ENCODE data around the gene ATP9B. TPM values are rescaled to one million over a fixed set of nuclear protein-coding genes. Genes with fewer than 3 reads are reported as not detected.
"Not testable (repeated sequence)": the region's sequence is repeated elsewhere in the genome, so short reads cannot be mapped to it uniquely, and the experiment has no call there.

ATP9B gene
- total RNA-seq, 1 donor from 2014 or later = 37.3 TPM

DNA sequence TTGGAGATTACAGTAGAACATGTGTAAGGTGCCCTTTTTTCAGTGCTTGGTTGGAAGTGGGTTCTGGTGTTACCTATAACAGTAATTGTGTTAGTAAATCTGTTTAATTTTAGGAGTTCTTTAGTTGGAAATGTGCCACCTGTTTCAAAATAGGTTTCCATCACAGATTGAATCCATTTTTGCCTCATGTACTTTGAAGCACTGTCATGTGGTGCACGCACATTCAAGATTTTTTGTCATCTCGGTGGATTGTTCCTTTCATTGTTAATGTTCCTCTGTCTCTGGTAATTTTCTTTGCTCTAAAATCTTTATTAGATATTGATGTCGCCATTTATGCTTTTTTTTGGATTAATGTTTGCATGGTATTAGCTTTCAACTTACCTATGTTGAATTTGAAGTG is 1.3 kb downstream of the ATP9B start:
- TF ChIP-seq, protein P1, sequence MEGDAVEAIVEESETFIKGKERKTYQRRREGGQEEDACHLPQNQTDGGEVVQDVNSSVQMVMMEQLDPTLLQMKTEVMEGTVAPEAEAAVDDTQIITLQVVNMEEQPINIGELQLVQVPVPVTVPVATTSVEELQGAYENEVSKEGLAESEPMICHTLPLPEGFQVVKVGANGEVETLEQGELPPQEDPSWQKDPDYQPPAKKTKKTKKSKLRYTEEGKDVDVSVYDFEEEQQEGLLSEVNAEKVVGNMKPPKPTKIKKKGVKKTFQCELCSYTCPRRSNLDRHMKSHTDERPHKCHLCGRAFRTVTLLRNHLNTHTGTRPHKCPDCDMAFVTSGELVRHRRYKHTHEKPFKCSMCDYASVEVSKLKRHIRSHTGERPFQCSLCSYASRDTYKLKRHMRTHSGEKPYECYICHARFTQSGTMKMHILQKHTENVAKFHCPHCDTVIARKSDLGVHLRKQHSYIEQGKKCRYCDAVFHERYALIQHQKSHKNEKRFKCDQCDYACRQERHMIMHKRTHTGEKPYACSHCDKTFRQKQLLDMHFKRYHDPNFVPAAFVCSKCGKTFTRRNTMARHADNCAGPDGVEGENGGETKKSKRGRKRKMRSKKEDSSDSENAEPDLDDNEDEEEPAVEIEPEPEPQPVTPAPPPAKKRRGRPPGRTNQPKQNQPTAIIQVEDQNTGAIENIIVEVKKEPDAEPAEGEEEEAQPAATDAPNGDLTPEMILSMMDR (IDR thresholded peaks at IDR 0.05; ENCODE audit: unreplicated experiment) = no peak
- no peak overlapping the region for H3K27ac Mint-ChIP-seq (ENCODE audit: unreplicated experiment)
- peaks cover 39% of the 10 kb centered on the region for H3K36me3 Mint-ChIP-seq (ENCODE audit: low read depth, unreplicated experiment)
- H3K27me3 Mint-ChIP-seq (ENCODE audit: unreplicated experiment) = peaks cover 21% of the 10 kb centered on the region
- peaks cover 19% of the 10 kb centered on the region for H3K9me3 Mint-ChIP-seq (ENCODE audit: unreplicated experiment)
- peaks cover 14% of the 10 kb centered on the region for H3K4me1 Mint-ChIP-seq (ENCODE audit: unreplicated experiment)
- peak overlapping the region; percentile 95 for H3K4me3 Mint-ChIP-seq (ENCODE audit: unreplicated experiment)
- DNase-seq (ENCODE audit: low spot score) = no peak

DNA sequence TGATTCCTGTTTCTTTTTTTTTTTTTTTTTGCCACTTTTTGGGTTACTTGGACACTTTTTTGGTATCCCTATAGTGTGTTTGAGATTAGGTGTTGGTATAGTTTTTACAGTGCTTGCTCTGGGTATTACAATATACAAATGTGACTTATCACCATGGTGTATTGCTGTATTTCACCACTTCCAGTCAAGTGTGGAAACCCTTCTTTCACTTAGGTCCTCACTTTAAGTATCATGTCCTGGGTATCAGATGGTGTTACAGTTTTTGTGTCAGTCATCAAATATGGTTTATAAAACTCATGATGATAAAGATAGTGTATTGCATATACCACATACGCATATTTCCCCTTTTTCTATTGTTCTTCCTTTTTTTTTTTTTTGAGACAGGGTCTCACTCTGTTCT is 1.8 kb downstream of the ATP9B start:
- DNase-seq (ENCODE audit: low spot score) = no peak
- peaks cover 16% of the 10 kb centered on the region for H3K27me3 Mint-ChIP-seq (ENCODE audit: unreplicated experiment)
- peak overlapping the region; percentile 43 for H3K4me3 Mint-ChIP-seq (ENCODE audit: unreplicated experiment)
- peaks cover 34% of the 10 kb centered on the region for H3K36me3 Mint-ChIP-seq (ENCODE audit: low read depth, unreplicated experiment)
- H3K27ac Mint-ChIP-seq (ENCODE audit: unreplicated experiment) = no peak overlapping the region
- H3K4me1 Mint-ChIP-seq (ENCODE audit: unreplicated experiment) = peaks cover 14% of the 10 kb centered on the region
- H3K9me3 Mint-ChIP-seq (ENCODE audit: unreplicated experiment) = peaks cover 14% of the 10 kb centered on the region
- TF ChIP-seq, protein P1 (IDR thresholded peaks at IDR 0.05; ENCODE audit: unreplicated experiment) = no peak

DNA sequence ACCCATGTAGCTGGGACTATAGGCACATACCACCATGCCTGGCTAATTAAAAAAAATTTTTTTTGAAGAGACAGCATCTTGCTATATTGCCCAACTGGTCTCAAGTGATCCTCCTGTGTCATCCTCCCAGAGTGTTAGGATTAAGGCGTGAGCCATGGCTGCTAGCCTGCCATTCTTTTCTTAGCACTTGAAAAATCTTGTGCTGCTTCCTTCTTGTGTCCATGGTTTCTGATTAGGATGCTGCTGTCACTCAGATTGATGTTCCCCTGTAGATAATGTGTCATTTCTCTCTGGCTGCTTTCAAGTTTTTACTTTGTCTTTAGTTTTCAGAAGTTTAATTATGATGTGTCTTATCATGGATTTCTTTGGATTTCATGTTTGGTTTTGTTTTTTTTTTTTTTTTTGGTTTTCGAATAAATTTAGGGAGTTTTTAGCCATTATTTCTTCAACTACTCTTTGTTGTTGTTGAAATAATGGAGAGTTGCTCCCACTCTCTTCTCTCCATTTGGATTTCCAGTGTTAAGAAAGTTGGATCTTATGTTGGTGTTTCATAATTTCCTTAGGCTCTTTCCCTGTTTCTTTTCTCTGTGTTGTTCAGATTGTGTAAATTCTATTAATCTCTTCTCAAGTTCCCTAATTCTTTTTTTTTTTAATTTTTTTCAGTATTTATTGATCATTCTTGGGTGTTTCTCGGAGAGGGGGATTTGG is 2.5 kb downstream of the ATP9B start:
- no peak for DNase-seq (ENCODE audit: low spot score)
- TF ChIP-seq, protein P1 (IDR thresholded peaks at IDR 0.05; ENCODE audit: unreplicated experiment) = no peak
- Mint-ChIP-seq H3K4me1 (ENCODE audit: unreplicated experiment) (peaks cover 16% of the 10 kb centered on the region), H3K4me3 (ENCODE audit: unreplicated experiment) (peak overlapping the region; percentile 42), H3K36me3 (ENCODE audit: low read depth, unreplicated experiment) (peaks cover 28% of the 10 kb centered on the region), H3K9me3 (ENCODE audit: unreplicated experiment) (peaks cover 8% of the 10 kb centered on the region), H3K27ac (ENCODE audit: unreplicated experiment) (no peak overlapping the region), H3K27me3 (ENCODE audit: unreplicated experiment) (peaks cover 14% of the 10 kb centered on the region)

DNA sequence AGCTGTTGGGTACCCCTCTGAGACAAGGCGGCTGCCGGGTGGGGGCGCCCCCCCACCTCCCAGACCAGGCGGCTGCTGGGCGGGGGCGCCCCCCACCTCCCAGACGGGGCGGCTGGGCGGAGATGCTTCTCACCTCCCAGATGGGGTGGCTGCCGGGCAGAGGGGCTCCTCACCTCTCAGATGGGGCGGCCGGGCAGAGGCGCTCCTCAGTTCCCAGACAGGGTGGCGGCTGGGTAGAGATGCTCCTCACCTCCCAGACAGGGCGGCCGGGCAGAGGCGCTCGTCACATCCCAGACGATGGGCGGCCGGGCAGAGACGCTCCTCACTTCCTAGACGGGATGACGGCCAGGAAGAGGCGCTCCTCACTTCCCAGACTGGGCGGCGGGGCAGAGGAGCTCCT is 3.5 kb downstream of the ATP9B start:
- peaks cover 18% of the 10 kb centered on the region for H3K36me3 Mint-ChIP-seq (ENCODE audit: low read depth, unreplicated experiment)
- not testable (repeated sequence) for H3K27ac Mint-ChIP-seq (ENCODE audit: unreplicated experiment); DNase-seq (ENCODE audit: low spot score); H3K4me3 Mint-ChIP-seq (ENCODE audit: unreplicated experiment); H3K9me3 Mint-ChIP-seq (ENCODE audit: unreplicated experiment)
- peaks cover 13% of the 10 kb centered on the region for H3K27me3 Mint-ChIP-seq (ENCODE audit: unreplicated experiment)
- H3K4me1 Mint-ChIP-seq (ENCODE audit: unreplicated experiment) = peaks cover 21% of the 10 kb centered on the region

DNA sequence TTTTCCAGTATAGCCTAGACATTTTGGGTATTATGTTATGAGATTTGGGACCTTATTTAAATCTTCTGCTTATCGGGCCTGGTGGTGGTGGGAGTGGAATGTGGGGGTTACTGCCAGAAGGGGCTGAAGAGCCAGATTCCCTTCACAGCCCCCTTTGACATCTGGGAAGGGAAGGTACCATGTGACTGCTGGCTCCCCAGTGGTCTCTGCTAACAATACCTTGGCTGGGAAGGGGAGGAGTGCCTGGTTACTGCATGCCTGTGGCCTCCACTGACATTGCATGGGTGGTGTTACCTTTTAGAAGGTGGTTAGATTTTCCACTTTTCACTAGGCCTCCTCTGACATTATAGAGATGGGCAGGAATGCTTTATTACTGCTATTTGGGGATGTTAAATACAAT is 8.0 kb downstream of the ATP9B start:
- Mint-ChIP-seq H3K27me3 (ENCODE audit: unreplicated experiment) (peaks cover 2% of the 10 kb centered on the region), H3K36me3 (ENCODE audit: low read depth, unreplicated experiment) (peaks cover 37% of the 10 kb centered on the region), H3K27ac (ENCODE audit: unreplicated experiment) (no peak overlapping the region), H3K4me1 (ENCODE audit: unreplicated experiment) (peaks cover 6% of the 10 kb centered on the region), H3K4me3 (ENCODE audit: unreplicated experiment) (no peak overlapping the region), H3K9me3 (ENCODE audit: unreplicated experiment) (peaks cover 5% of the 10 kb centered on the region)
- DNase-seq (ENCODE audit: low spot score) = no peak
- TF ChIP-seq, protein P1 (IDR thresholded peaks at IDR 0.05; ENCODE audit: unreplicated experiment) = no peak

DNA sequence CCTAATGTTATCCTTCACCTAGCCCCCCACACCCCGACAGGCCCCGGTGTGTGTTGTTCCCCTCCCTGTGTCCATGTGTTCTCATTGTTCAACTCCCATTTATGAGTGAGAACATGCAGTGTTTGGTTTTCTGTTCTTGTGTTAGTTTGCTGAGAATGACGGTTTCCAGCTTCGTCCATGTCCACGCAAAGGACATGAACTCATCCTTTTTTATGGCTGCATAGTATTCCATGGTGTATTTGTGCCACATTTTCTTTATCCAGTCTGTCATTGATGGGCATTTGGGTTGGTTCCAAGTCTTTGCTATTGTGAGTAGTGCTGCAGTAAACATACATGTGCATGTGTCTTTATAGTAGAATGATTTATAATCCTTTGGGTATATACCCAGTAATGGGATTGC is 9.6 kb downstream of the ATP9B start:
- H3K9me3 Mint-ChIP-seq (ENCODE audit: unreplicated experiment); H3K4me1 Mint-ChIP-seq (ENCODE audit: unreplicated experiment); H3K27me3 Mint-ChIP-seq (ENCODE audit: unreplicated experiment); DNase-seq (ENCODE audit: low spot score); H3K27ac Mint-ChIP-seq (ENCODE audit: unreplicated experiment): not testable (repeated sequence)
- peak overlapping the region; percentile 18 for H3K4me3 Mint-ChIP-seq (ENCODE audit: unreplicated experiment)
- peaks cover 32% of the 10 kb centered on the region for H3K36me3 Mint-ChIP-seq (ENCODE audit: low read depth, unreplicated experiment)

All from endothelial cell (in vitro differentiated cells).